ENCODE measurements around the gene PTEN.

The PTEN gene

DNA sequence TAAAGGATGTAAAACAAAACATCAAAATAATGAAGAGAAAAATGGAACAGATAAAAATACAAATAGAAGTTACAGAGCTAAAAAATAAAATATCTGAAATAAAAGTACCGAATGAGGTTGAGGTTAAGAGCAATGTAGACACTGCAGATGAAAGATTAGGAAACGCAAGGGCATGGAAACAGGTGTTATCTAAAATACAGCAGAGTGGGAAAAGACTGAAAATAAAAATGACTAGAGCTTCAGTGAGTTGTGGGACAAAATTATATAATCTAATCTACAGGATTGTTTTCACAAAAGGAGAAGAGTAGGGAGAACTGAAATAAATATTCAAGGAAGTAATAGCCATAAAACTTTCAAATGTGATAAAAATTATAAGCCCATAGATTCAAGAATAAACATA is 123.8 kb downstream of the PTEN start:
- DNase-seq: no peak

DNA sequence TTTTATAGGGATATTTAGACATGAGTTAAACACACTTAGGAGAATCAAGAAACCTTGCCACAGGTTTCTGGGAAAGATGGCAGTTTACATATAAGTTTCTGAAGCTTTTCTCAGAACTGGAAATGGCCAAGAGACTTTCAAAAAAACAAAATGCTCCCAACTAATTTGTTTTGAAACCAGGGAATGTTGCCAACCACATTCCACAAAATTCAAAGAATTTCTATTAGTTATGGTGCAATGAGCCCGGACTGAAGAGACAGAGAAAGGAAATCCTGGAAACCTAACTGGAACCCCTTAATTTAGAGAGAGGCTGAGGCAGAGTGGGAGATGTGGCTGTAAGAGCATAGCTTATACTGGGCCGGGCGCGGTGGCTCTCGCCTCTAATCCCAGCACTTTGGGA is 128.5 kb downstream of the PTEN start:
- DNase-seq: no peak

DNA sequence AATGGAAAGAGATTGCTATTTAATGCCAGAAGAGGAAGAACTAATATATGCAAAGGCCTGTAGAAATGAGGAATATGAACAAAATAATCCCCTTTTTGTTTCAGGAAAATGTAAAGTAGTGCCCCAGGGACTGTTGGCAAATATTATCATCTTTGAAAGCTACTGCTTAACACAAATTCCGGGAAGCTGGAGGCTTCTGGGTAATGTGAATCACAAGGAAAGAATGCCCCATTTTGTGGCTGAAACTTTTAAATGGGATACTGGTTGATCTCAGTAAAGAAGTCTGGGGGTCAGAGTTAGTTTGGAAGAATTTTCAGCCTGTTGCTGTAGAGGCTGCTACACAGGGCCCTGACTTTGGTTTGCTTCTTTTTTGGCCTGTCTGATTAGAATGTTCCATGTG is 141.0 kb downstream of the PTEN start:
- no peak for DNase-seq

DNA sequence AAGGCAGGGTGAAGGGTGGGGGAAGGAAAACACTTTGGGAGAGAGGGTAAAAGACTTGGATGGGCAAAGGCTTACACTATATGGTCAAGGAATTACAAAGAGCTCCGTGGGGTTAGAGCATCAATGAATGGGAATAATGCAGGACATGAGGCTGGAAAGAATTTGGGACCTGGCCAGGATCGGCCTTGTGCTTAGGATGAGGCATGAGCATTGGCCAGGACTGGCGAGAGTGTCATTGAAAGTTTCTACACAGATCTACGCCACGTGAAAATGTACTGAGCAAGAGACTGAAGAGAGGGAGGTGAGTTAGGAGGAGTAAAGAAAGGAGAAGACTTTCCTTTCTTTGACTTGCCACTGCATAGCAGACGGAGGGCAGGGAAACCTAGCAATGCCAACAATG is 142.8 kb downstream of the PTEN start:
- DNase-seq: no peak

DNA sequence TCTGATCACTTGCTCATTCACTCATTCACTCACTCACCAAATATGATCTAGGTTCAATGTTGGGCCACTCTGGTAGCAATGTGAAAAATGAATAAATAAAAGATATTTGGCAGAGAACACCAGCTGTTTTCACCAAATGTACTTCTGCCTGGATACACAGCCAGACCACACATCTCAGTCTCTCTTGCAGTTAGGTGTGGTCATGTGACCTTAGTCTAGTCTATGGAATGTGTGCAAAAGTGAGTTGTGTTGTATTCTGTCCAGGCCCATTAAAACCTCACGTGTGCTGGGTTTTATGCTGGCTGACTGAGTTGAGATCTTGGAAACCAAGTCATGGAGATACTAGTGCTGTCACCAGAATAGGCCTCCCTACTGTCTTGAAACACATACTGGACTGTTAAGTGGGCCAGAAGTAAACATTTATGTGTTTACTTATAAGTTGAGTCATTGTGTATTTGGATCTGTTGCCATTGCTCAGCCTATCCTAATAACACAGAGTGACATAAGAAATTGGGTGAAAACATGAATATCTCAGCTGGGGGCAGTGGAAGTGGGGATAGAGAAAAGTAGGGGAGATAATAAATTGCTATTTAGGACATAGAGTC is 145.5 kb downstream of the PTEN start:
- no peak for DNase-seq

DNA sequence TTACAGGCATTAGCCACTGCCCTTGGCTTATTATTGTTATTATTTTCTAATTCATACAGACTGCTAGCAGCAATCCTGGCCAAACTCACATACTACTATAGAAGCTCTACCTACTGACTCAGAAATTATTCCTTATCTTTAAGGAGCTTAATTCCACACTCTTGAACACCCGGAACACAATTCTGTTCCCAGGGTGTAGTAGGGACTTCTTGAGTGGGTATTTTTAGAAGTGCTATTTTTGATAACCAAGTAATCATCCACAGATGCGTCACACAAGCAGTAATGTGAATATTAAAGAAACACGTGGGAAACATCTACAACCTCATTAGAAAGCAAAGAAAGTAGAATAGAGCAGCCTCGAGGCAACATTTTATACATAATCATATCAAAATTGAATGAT is 149.2 kb downstream of the PTEN start:
- no peak for DNase-seq

DNA sequence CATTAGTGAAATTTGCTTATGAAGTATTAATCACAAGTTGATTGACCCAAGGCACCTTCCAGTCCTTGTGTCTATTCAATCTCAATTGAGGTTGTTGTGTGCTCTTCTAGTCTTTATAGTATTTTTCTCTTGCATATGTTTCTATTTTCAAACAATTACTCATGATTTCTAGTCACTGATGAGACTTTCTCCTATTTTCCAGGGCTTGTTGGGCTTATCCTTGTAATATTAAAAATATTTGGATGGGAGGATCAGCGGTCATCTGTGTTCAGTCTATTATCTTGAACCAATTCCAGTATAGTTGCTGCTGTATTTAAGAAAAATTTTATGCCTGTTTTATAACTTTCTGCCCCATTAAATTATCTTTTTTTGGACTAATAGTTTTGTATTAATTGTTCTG is 154.4 kb downstream of the PTEN start:
- DNase-seq: no peak

DNA sequence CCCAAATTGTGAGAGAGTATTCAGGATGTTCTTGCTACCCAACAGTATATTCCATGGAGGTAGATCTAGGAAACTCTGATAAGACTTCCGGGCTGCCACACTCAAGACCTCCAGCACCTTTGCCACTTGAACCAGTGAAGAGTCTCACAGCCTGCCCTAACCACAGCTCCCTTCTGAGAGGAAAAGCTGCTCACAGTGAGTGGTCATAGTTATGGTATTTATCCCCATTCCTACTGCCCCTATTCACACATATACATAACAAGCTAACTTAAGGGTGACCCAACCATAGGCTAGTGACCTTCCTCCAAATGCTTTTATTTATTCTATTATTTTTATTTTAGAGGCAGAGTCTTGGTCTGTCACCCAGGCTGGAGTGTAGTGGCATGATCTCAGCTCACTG is 156.3 kb downstream of the PTEN start:
- no peak for DNase-seq

Measured in kidney glomerular epithelial cell (primary cell).